H9 (cell line): ENCODE data around the gene RAMAC. TPM values are rescaled to one million over a fixed set of nuclear protein-coding genes. Genes with fewer than 3 reads are reported as not detected.

Experiments used
- DNase-seq: peaks from one replicate; pipeline ENCODE4 v3.0.0-alpha.2; 2017
- H2AFZ ChIP-seq: one replicate; pipeline ENCODE4 v1.6.1; 2013; ENCODE audit warnings: mild to moderate bottlenecking, low read length, control low read depth, moderate library complexity
- H2AK5ac ChIP-seq: 2 replicates; pipeline ENCODE4 v1.6.1; 2013; ENCODE audit warnings: low read length, control low read depth, mixed read lengths; ENCODE audit not compliant: insufficient read length
- H2BK120ac ChIP-seq: one replicate; pipeline ENCODE4 v1.6.1; 2013; ENCODE audit warnings: low read depth, mild to moderate bottlenecking, low read length, control low read depth, inconsistent platforms; ENCODE audit not compliant: poor library complexity, severe bottlenecking
- H2BK12ac ChIP-seq: 2 replicates; pipeline ENCODE4 v1.6.1; 2013; ENCODE audit warnings: low read length, control low read depth, mixed read lengths, low read depth; ENCODE audit not compliant: insufficient read length
- H2BK15ac ChIP-seq: 2 replicates; pipeline ENCODE4 v1.6.1; 2013; ENCODE audit warnings: low read depth, low read length, control low read depth
- H2BK20ac ChIP-seq: one replicate; pipeline ENCODE4 v1.6.1; 2013; ENCODE audit warnings: low read depth, mild to moderate bottlenecking, low read length, control low read depth, inconsistent platforms; ENCODE audit not compliant: poor library complexity, severe bottlenecking
- H2BK5ac ChIP-seq: 2 replicates; pipeline ENCODE4 v1.6.1; 2013; ENCODE audit warnings: low read length, control low read depth, mixed read lengths; ENCODE audit not compliant: insufficient read length
- H3K14ac ChIP-seq: 2 replicates; pipeline ENCODE4 v1.6.1; 2013; ENCODE audit warnings: low read length, control low read depth; ENCODE audit not compliant: insufficient read depth
- H3K18ac ChIP-seq: 2 replicates; pipeline ENCODE4 v1.6.1; 2013; ENCODE audit warnings: low read depth, mild to moderate bottlenecking, mixed read lengths, low read length, control low read depth; ENCODE audit not compliant: insufficient read length
- H3K23ac ChIP-seq: 2 replicates; pipeline ENCODE4 v1.6.1; 2013; ENCODE audit warnings: low read length, control low read depth, mixed read lengths, low read depth; ENCODE audit not compliant: insufficient read length
- H3K23me2 ChIP-seq: 2 replicates; pipeline ENCODE4 v1.6.1; 2013; ENCODE audit warnings: low read depth, mild to moderate bottlenecking, mixed read lengths, low read length, control low read depth; ENCODE audit not compliant: insufficient read length, poor library complexity, severe bottlenecking
- H3K27ac ChIP-seq: 2 replicates; pipeline ENCODE4 v1.5.1; 2013; ENCODE audit warnings: low read length, control low read depth, mixed read lengths, low read depth; ENCODE audit not compliant: insufficient read length
- H3K27me3 ChIP-seq: 2 replicates; pipeline ENCODE4 v1.6.1; 2013; ENCODE audit warnings: low read length, control low read depth, inconsistent platforms; ENCODE audit not compliant: insufficient read depth
- H3K4ac ChIP-seq: 2 replicates; pipeline ENCODE4 v1.6.1; 2013; ENCODE audit warnings: low read depth, mild to moderate bottlenecking, control low read depth, inconsistent platforms, low read length, moderate library complexity
- H3K4me1 ChIP-seq: 2 replicates; pipeline ENCODE4 v1.6.1; 2013; ENCODE audit warnings: low read length, control low read depth, inconsistent platforms; ENCODE audit not compliant: insufficient read depth
- H3K4me2 ChIP-seq: 2 replicates; pipeline ENCODE4 v1.6.1; 2013; ENCODE audit warnings: low read length, control low read depth, mixed read lengths; ENCODE audit not compliant: insufficient read length, insufficient read depth
- H3K56ac ChIP-seq: 2 replicates; pipeline ENCODE4 v1.6.1; 2013; ENCODE audit warnings: low read depth, mild to moderate bottlenecking, mixed read lengths, low read length, control low read depth; ENCODE audit not compliant: insufficient read length
- H3K79me1 ChIP-seq: 2 replicates; pipeline ENCODE4 v1.6.1; 2013; ENCODE audit warnings: low read depth, mild to moderate bottlenecking, moderate library complexity, low read length, control low read depth, inconsistent platforms; ENCODE audit not compliant: insufficient read depth, poor library complexity, severe bottlenecking
- H3K79me2 ChIP-seq: 2 replicates; pipeline ENCODE4 v1.6.1; 2013; ENCODE audit warnings: low read length, control low read depth, inconsistent platforms; ENCODE audit not compliant: insufficient read depth
- H3K9ac ChIP-seq: 2 replicates; pipeline ENCODE4 v1.6.1; 2013; ENCODE audit warnings: low read length, control low read depth, mixed read lengths; ENCODE audit not compliant: insufficient read length; ENCODE audit errors: extremely low read depth
- H3K9me3 ChIP-seq: one replicate; pipeline ENCODE4 v1.6.1; 2013; ENCODE audit warnings: low read depth, low read length, inconsistent platforms; ENCODE audit not compliant: control insufficient read depth
- H3T11ph ChIP-seq: one replicate; pipeline ENCODE4 v1.6.1; 2013; ENCODE audit warnings: mild to moderate bottlenecking, low read length, control low read depth, inconsistent platforms
- H4K20me1 ChIP-seq: one replicate; pipeline ENCODE4 v1.6.1; 2013; ENCODE audit not compliant: control insufficient read depth, insufficient read length, insufficient read depth
- H4K5ac ChIP-seq: 2 replicates; pipeline ENCODE4 v1.6.1; 2013; ENCODE audit warnings: low read depth, mild to moderate bottlenecking, mixed read lengths, low read length, control low read depth; ENCODE audit not compliant: insufficient read length
- H4K8ac ChIP-seq: replicated peaks from 2 replicates; pipeline ENCODE4 v1.6.1; 2013; ENCODE audit warnings: low read length, control low read depth, mixed read lengths, low read depth; ENCODE audit not compliant: insufficient read length
- H4K91ac ChIP-seq: 2 replicates; pipeline ENCODE4 v1.6.1; 2013; ENCODE audit warnings: low read depth, mild to moderate bottlenecking, moderate library complexity, mixed read lengths, low read length, control low read depth; ENCODE audit not compliant: insufficient read length
- H3K27ac Mint-ChIP-seq, 3 experiments: 2 replicates in 2 of 3; 3 replicates in 1 of 3; pipeline ENCODE4 v1.8.0; 2020 to 2021; ENCODE audit warnings: mixed read lengths in 3 of 3, mild to moderate bottlenecking in 1 of 3, moderate library complexity in 1 of 3
- H3K27me3 Mint-ChIP-seq: 2 replicates; pipeline ENCODE4 v1.8.0; 2021; ENCODE audit warnings: low read depth, mild to moderate bottlenecking, moderate library complexity, mixed read lengths
- H3K36me3 Mint-ChIP-seq, 3 experiments: 2 replicates in 2 of 3; 3 replicates in 1 of 3; pipeline ENCODE4 v1.8.0; 2020 to 2021; ENCODE audit warnings: low read depth in 3 of 3, mixed read lengths in 3 of 3; ENCODE audit not compliant: insufficient read depth in 1 of 3
- H3K4me1 Mint-ChIP-seq, 2 experiments: 2 replicates each; pipeline ENCODE4 v1.8.0; 2020; ENCODE audit warnings: mixed read lengths in 2 of 2
- H3K4me3 Mint-ChIP-seq, 2 experiments: 2 replicates in 1 of 2; 3 replicates in 1 of 2; pipeline ENCODE4 v1.8.0; 2020 to 2021; ENCODE audit warnings: mild to moderate bottlenecking in 2 of 2, mixed read lengths in 2 of 2, moderate library complexity in 1 of 2
- H3K9me3 Mint-ChIP-seq, 2 experiments: 2 replicates in 1 of 2; 3 replicates in 1 of 2; pipeline ENCODE4 v1.8.0; 2020; ENCODE audit warnings: mild to moderate bottlenecking in 2 of 2, mixed read lengths in 2 of 2, moderate library complexity in 1 of 2
- CTCF ChIP-seq: fragments of 200-600 bp; sonication (generic); conservative IDR thresholded peaks from 3 replicates; pipeline ENCODE4 v1.8.0; 2021; ENCODE audit warnings: antibody characterized with exemption, mild to moderate bottlenecking
- WGBS: extraction: QIAGEN DNeasy Blood & Tissue Kit; methylation state at CpG from one replicate; pipeline ENCODE4 v1.1.7; 2013; ENCODE audit warnings: missing lambda C conversion rate, low lambda C conversion rate, mixed read lengths; ENCODE audit not compliant: insufficient read length; ENCODE audit errors: extremely low coverage; 5-methylcytosine and 5-hydroxymethylcytosine counted together
- total RNA-seq: library from RNA; stranded (reverse); gene quantifications from 2 replicates; pipeline ENCODE4 v1.2.1, GENCODE V29; 2021

RAMAC gene
- total RNA-seq, 1 experiment from 2014 or later, result 35.8 TPM

- no peaks in the 10 kb centered on the region for H3K9me3 Mint-ChIP-seq
- H2BK120ac ChIP-seq, result no peak overlapping the region
Observed at GRCh38 chr15:82970696-82971095, 15.3 kb upstream of the RAMAC start.

More at GRCh38 chr15:82970696-82971095, 15.3 kb upstream of the RAMAC start:
- no peaks in the 10 kb centered on the region for H3K36me3 Mint-ChIP-seq
- H3K27me3 Mint-ChIP-seq, result peaks cover 6% of the 10 kb centered on the region
- Histone ChIP-seq H3K23ac (no peak overlapping the region), H3K56ac (no peak overlapping the region), H3K4me2 (no peak overlapping the region), H4K8ac (no peak overlapping the region), H4K91ac (no peak overlapping the region), H4K20me1 (no peaks in the 10 kb centered on the region), H2BK12ac (no peak overlapping the region), H2AK5ac (no peak overlapping the region), H3K79me1 (no peaks in the 10 kb centered on the region), H3K14ac (no peak overlapping the region), H3K27me3 (no peaks in the 10 kb centered on the region), H3K4me1 (no peaks in the 10 kb centered on the region), H3T11ph (no peak overlapping the region), H2BK20ac (no peak overlapping the region), H3K18ac (no peak overlapping the region), H3K4ac (no peak overlapping the region), H3K23me2 (no peaks in the 10 kb centered on the region), H3K9ac (no peak overlapping the region), H2BK15ac (no peak overlapping the region), H2AFZ (no peak overlapping the region), H3K9me3 (no peaks in the 10 kb centered on the region), H3K79me2 (no peaks in the 10 kb centered on the region), H2BK5ac (no peak overlapping the region), H4K5ac (no peak overlapping the region), H3K27ac (no peak overlapping the region)
- H3K4me1 Mint-ChIP-seq, result no peaks in the 10 kb centered on the region
- no peak overlapping the region for H3K4me3 Mint-ChIP-seq
- TF ChIP-seq CTCF, result no peak
- H3K27ac Mint-ChIP-seq, result no peak overlapping the region
- no peak for DNase-seq
- WGBS, result no CpG with 5 or more reads among the region's 1 CpG
